Omental fat pad (tissue), 4 donors: ENCODE measurements around the gene ACTN3. TPM values are rescaled to one million over a fixed set of nuclear protein-coding genes. Genes with fewer than 3 reads are reported as not detected.

ENCODE experiments used
- ATAC-seq: fragments of 150-250 bp; one replicate; pipeline ENCODE4 v1.9.1; 2016; ENCODE audit warnings: mild to moderate bottlenecking, moderate library complexity; ENCODE audit not compliant: low FRiP score
- DNase-seq: peaks from one replicate; pipeline ENCODE4 v3.0.0-alpha.2; 2019; ENCODE audit warnings: low spot score
- CTCF ChIP-seq, 3 donors: fragments of 450-650 bp; IDR thresholded peaks; one replicate each; pipeline ENCODE4 v1.5.1; 2016 to 2017; ENCODE audit warnings: antibody characterized with exemption in 3 of 3, mild to moderate bottlenecking in 3 of 3, moderate library complexity in 2 of 3
- total RNA-seq, 4 donors: library from RNA; depleted of rRNA; stranded (reverse); fragments of >200 nt; gene quantifications; one replicate each; pipeline ENCODE4 v1.1.0, GENCODE V29; 2016

ACTN3 gene
- total RNA-seq, 4 donors from 2014 or later: not detected

GRCh38 chr11:66510990-66511339 is 35.7 kb upstream of the ACTN3 start:
- ATAC-seq: no peak
- no peak for DNase-seq
- TF ChIP-seq CTCF (IDR thresholded peaks at IDR 0.05): no peak

- TF ChIP-seq CTCF (IDR thresholded peaks at IDR 0.05): no peak
- ATAC-seq: no peak
- no peak for DNase-seq
Observed at GRCh38 chr11:66523611-66524010, 23.1 kb upstream of the ACTN3 start.

GRCh38 chr11:66524304-66525040 is 22.2 kb upstream of the ACTN3 start:
- no peak for TF ChIP-seq CTCF (IDR thresholded peaks at IDR 0.05)
- DNase-seq: no peak
- ATAC-seq: no peak

DNA sequence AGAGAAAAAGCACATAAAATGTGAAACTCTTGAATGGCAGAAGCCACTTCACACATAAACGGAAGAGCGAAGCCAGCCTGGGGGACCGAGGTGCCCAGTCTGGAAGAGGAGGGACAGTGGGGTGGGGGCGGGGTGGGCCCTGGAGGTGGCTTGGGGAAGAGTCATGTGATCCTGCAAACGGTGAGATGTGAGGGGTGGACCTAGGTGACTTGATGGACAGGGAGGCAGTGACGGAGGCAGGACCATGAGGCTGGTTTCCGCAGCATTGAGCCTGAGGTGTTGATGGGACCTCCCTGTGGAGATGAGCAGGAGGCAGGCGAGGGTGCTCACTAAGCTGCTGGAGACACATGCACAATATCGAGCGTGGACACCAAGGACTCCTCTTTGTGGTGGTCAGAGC is 17.6 kb upstream of the ACTN3 start:
- ATAC-seq (no peak), DNase-seq (no peak)
- no peak for TF ChIP-seq CTCF (IDR thresholded peaks at IDR 0.05)

DNA sequence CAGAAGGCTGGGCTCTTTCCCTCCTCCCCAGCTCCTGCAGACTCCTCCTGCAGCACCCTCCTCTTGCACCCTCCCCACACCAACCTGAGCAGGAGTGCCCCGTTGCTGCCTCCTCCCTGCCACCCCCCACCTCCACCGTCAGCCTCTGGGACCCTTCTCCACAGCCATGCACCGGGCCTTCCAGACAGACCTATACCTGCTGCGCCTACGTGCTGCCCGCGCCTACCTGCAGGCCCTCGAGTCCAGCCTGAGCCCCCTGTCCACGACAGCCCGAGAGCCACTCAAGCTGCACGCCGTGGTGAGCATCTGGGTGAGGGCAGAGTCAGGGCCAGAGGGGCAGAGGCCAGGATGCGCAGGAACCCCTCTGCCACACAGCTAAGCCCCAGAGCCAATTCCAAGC is 17.0 kb upstream of the ACTN3 start:
- no peak for TF ChIP-seq CTCF (IDR thresholded peaks at IDR 0.05)
- ATAC-seq: no peak
- no peak for DNase-seq

GRCh38 chr11:66530927-66531709 is 15.6 kb upstream of the ACTN3 start:
- no peak for TF ChIP-seq CTCF (IDR thresholded peaks at IDR 0.05)
- peak; percentile 19 for ATAC-seq
- no peak for DNase-seq

- ATAC-seq (no peak), DNase-seq (no peak)
- TF ChIP-seq CTCF (IDR thresholded peaks at IDR 0.05): no peak
Observed at GRCh38 chr11:66531841-66532240, 14.9 kb upstream of the ACTN3 start.
